Amniotic epithelial cell (primary cell): ENCODE results near the gene F9.
"Not testable (repeated sequence)": the region's sequence is repeated elsewhere in the genome, so short reads cannot be mapped to it uniquely, and the experiment has no call there.

Experiments used
- DNase-seq: peaks from one replicate; pipeline ENCODE4 v3.0.0-alpha.2; 2010; ENCODE audit warnings: low read depth

The F9 gene

GRCh38 chrX:139530550-139530949 lies at the start of gene F9:
F9 (plus strand) TSS chrX:139530739; CDS start chrX:139530765, 26 bp downstream.
- no peak for DNase-seq

- no peak for DNase-seq
Observed at GRCh38 chrX:139483699-139484098, 46.8 kb upstream of the F9 start.

GRCh38 chrX:139484591-139484990 lies 45.9 kb upstream of the F9 start:
- no peak for DNase-seq

GRCh38 chrX:139495324-139495723 lies 35.2 kb upstream of the F9 start:
- DNase-seq = no peak

- no peak for DNase-seq
Observed at GRCh38 chrX:139506333-139506732, 24.2 kb upstream of the F9 start.

- no peak for DNase-seq
Observed at GRCh38 chrX:139508099-139508498, 22.4 kb upstream of the F9 start.

- DNase-seq = no peak
Observed at GRCh38 chrX:139518475-139518874, 12.1 kb upstream of the F9 start.

GRCh38 chrX:139528829-139529228 lies 1.7 kb upstream of the F9 start:
- DNase-seq = not testable (repeated sequence)

GRCh38 chrX:139532834-139533233 lies 2.3 kb downstream of the F9 start:
- DNase-seq = no peak

- no peak for DNase-seq
Observed at GRCh38 chrX:139533444-139533843, 2.9 kb downstream of the F9 start.

- DNase-seq = no peak
Observed at GRCh38 chrX:139538907-139539790, 8.6 kb downstream of the F9 start.

- no peak for DNase-seq
Observed at GRCh38 chrX:139542652-139543051, 12.1 kb downstream of the F9 start.

- no peak for DNase-seq
Observed at GRCh38 chrX:139543920-139544319, 13.4 kb downstream of the F9 start.

- no peak for DNase-seq
Observed at GRCh38 chrX:139544591-139544990, 14.1 kb downstream of the F9 start.

GRCh38 chrX:139554376-139554775 lies 23.8 kb downstream of the F9 start:
- DNase-seq = no peak

GRCh38 chrX:139554991-139555675 lies 24.6 kb downstream of the F9 start:
- DNase-seq = no peak

GRCh38 chrX:139559383-139560042 lies 29.0 kb downstream of the F9 start:
- peak; percentile 72 for DNase-seq

- peak; percentile 67 for DNase-seq
Observed at GRCh38 chrX:139560221-139560620, 29.7 kb downstream of the F9 start.

- peak; percentile 71 for DNase-seq
Observed at GRCh38 chrX:139563251-139563650, 32.7 kb downstream of the F9 start.

- DNase-seq = peak; percentile 15
Observed at GRCh38 chrX:139566981-139567380, 36.4 kb downstream of the F9 start.

GRCh38 chrX:139581068-139581467 lies 50.5 kb downstream of the F9 start:
- no peak for DNase-seq

- DNase-seq = no peak
Observed at GRCh38 chrX:139585613-139586012, 55.1 kb downstream of the F9 start.

GRCh38 chrX:139596068-139596467 lies 65.5 kb downstream of the F9 start:
- DNase-seq = no peak
